CD14-positive monocyte (primary cell): ENCODE results near the gene MYOM1. TPM values are rescaled to one million over a fixed set of nuclear protein-coding genes. Genes with fewer than 3 reads are reported as not detected.

Experiments used
- DNase-seq, 3 donors: peaks; one replicate each; pipeline ENCODE4 v3.0.0-alpha.2; 2011 to 2022
- H2AFZ ChIP-seq: 2 replicates; pipeline ENCODE4 v1.6.0; 2012; ENCODE audit warnings: mild to moderate bottlenecking, low read depth, low read length, inconsistent platforms; ENCODE audit not compliant: insufficient read depth, poor library complexity, severe bottlenecking
- H3K27ac ChIP-seq, 2 donors: 1 replicate in 1 of 2; 2 replicates in 1 of 2; pipeline ENCODE4 v1.5.1; 2012 to 2013; ENCODE audit warnings: low read length in 2 of 2, control low read depth in 1 of 2, inconsistent platforms in 1 of 2, low read depth in 1 of 2, mild to moderate bottlenecking in 1 of 2
- H3K27me3 ChIP-seq, 2 donors: one replicate each; pipeline versions ENCODE4 v1.6.0 to v1.6.1; 2011 to 2013; ENCODE audit warnings: low read length in 2 of 2; ENCODE audit not compliant: control insufficient read depth in 2 of 2, insufficient read depth in 2 of 2
- H3K36me3 ChIP-seq, 2 donors: replicated peaks in 1 of 2; 1 replicate in 1 of 2; 2 replicates in 1 of 2; pipeline versions ENCODE4 v1.5.1 to v1.6.1; 2012 to 2013; ENCODE audit warnings: low read length in 2 of 2, control low read depth in 1 of 2, inconsistent platforms in 1 of 2, mild to moderate bottlenecking in 1 of 2; ENCODE audit not compliant: insufficient read depth in 2 of 2, control insufficient read depth in 1 of 2
- H3K4me1 ChIP-seq, 2 donors: 1 replicate in 1 of 2; 2 replicates in 1 of 2; pipeline versions ENCODE4 v1.5.1 to v1.6.1; 2012 to 2013; ENCODE audit warnings: low read length in 2 of 2, control low read depth in 1 of 2, inconsistent platforms in 1 of 2, mild to moderate bottlenecking in 1 of 2, moderate library complexity in 1 of 2; ENCODE audit not compliant: insufficient read depth in 2 of 2, control insufficient read depth in 1 of 2
- H3K4me2 ChIP-seq: replicated peaks from 2 replicates; pipeline ENCODE3; 2012; ENCODE audit warnings: low read length, moderate library complexity, mild to moderate bottlenecking; ENCODE audit not compliant: poor library complexity, severe bottlenecking; ENCODE audit errors: extremely low read depth
- H3K4me3 ChIP-seq, 3 experiments: fragments of 200-600 bp in 1 of 3; sonication (generic) in 1 of 3; replicated peaks in 1 of 3; 1 replicate in 2 of 3; 2 replicates in 1 of 3; pipeline ENCODE4 v1.5.1; 2011 to 2013; ENCODE audit warnings: low read length in 3 of 3, mild to moderate bottlenecking in 3 of 3, control low read depth in 2 of 3, low read depth in 2 of 3, inconsistent platforms in 1 of 3, moderate library complexity in 1 of 3
- H3K79me2 ChIP-seq: 2 replicates; pipeline ENCODE4 v1.6.0; 2012; ENCODE audit warnings: mild to moderate bottlenecking, control low read depth, inconsistent platforms, low read length, moderate library complexity; ENCODE audit not compliant: insufficient read depth
- H3K9ac ChIP-seq: 2 replicates; pipeline ENCODE4 v1.6.0; 2017; ENCODE audit warnings: low read length, mild to moderate bottlenecking; ENCODE audit not compliant: insufficient read depth, poor library complexity, severe bottlenecking
- H3K9me3 ChIP-seq, 2 donors: replicated peaks in 1 of 2; 1 replicate in 1 of 2; 2 replicates in 1 of 2; pipeline versions ENCODE4 v1.5.1 to v1.6.1; 2012 to 2013; ENCODE audit warnings: low read length in 2 of 2, control low read depth in 1 of 2; ENCODE audit not compliant: control insufficient read depth in 1 of 2, insufficient read depth in 1 of 2
- H4K20me1 ChIP-seq: 2 replicates; pipeline ENCODE4 v1.6.0; 2012; ENCODE audit warnings: mild to moderate bottlenecking, low read length, control low read depth, moderate library complexity; ENCODE audit not compliant: insufficient read depth
- H3K27ac Mint-ChIP-seq, 7 donors: one replicate each; pipeline ENCODE4 v1.8.0; 2020; ENCODE audit warnings: mild to moderate bottlenecking in 7 of 7, mixed read lengths in 7 of 7, moderate library complexity in 6 of 7, inconsistent platforms in 2 of 7
- H3K27me3 Mint-ChIP-seq, 3 donors: one replicate each; pipeline ENCODE4 v1.8.0; 2021 to 2022; ENCODE audit warnings: low read depth in 3 of 3, mild to moderate bottlenecking in 3 of 3, mixed read lengths in 3 of 3, moderate library complexity in 3 of 3, inconsistent platforms in 1 of 3
- H3K36me3 Mint-ChIP-seq, 2 donors: one replicate each; pipeline ENCODE4 v1.8.0; 2020; ENCODE audit warnings: mixed read lengths in 2 of 2, inconsistent platforms in 1 of 2, mild to moderate bottlenecking in 1 of 2
- H3K4me1 Mint-ChIP-seq: one replicate; pipeline ENCODE4 v1.8.0; 2020; ENCODE audit warnings: mild to moderate bottlenecking, mixed read lengths
- H3K4me3 Mint-ChIP-seq, 2 donors: one replicate each; pipeline ENCODE4 v1.8.0; 2020; ENCODE audit warnings: mild to moderate bottlenecking in 2 of 2, mixed read lengths in 2 of 2, moderate library complexity in 1 of 2
- H3K9me3 Mint-ChIP-seq, 7 donors: one replicate each; pipeline ENCODE4 v1.8.0; 2020 to 2022; ENCODE audit warnings: mixed read lengths in 7 of 7, mild to moderate bottlenecking in 6 of 7, moderate library complexity in 6 of 7, inconsistent platforms in 2 of 7
- CTCF ChIP-seq: fragments of 200-600 bp; IDR thresholded peaks from one replicate; pipeline ENCODE4 v1.8.0; 2022; ENCODE audit warnings: antibody characterized with exemption, mild to moderate bottlenecking
- WGBS: methylation state at CpG from one replicate; pipeline ENCODE4 v1.1.5; 2013; ENCODE audit warnings: missing lambda C conversion rate; ENCODE audit not compliant: insufficient coverage; 5-methylcytosine and 5-hydroxymethylcytosine counted together
- intact Hi-C, 2 donors: fragments of 100-400 bp; cut with micrococcal nuclease; formaldehyde crosslinking; loops; one replicate each; pipeline versions ENCODE4 v1.15.0 to v1.15.1; 2023
- polyA plus RNA-seq, 3 donors: library from polyadenylated mRNA; depleted of rRNA in 1 of 3; unstranded in 2 of 3; stranded (reverse) in 1 of 3; fragments of 300-500 nt in 2 of 3; fragments of >200 nt in 1 of 3; fragmentation: Illumina TruSeq in 2 of 3; gene quantifications; 1 replicate in 2 of 3; 2 replicates in 1 of 3; pipeline ENCODE4 v1.2.3, GENCODE V29; 2012 to 2021

Gene MYOM1
- polyA plus RNA-seq, 3 donors: 0.05 to 0.95 (median 0.22) TPM

- Histone ChIP-seq H3K9ac (peak within 1 kb of the TSS; percentile 87), H3K79me2 (peaks cover 61% of the 10 kb centered on the region), H3K4me1 (peaks cover 41 to 59% of the 10 kb centered on the region in 2 donors), H3K4me2 (peak within 1 kb of the TSS; percentile 90), H4K20me1 (peaks cover 43% of the 10 kb centered on the region), H3K27ac (peak within 1 kb of the TSS; percentile 95 to 96), H3K4me3 (peak within 1 kb of the TSS; percentile 64 to 96 (median 93)), H3K27me3 (no peaks in the 10 kb centered on the region), H3K36me3 (peaks cover 3 to 5% of the 10 kb centered on the region in 2 donors), H2AFZ (peak within 1 kb of the TSS; percentile 81), H3K9me3 (no peaks in the 10 kb centered on the region)
- no peak for TF ChIP-seq CTCF
- Mint-ChIP-seq H3K9me3 (peaks cover 0 to 2% (median under 1%) of the 10 kb centered on the region in 7 donors), H3K36me3 (peaks cover 3 to 14% of the 10 kb centered on the region in 2 donors), H3K27me3 (no peaks in the 10 kb centered on the region), H3K27ac (peak within 1 kb of the TSS; percentile 90 to 98 (median 97)), H3K4me3 (peak within 1 kb of the TSS; percentile 89 to 93), H3K4me1 (peaks cover 48% of the 10 kb centered on the region)
- DNase-seq: peak; percentile 96 to 97 (median 96)
- intact Hi-C loops: loop anchor here (2.0 to 10.0 kb wide), 7 partner anchors 13 to 605 kb away; partner anchors contain the start of gene LPIN2 (in 1 of the 2)
- WGBS: 0% methylated on average over 53 of the region's 65 CpGs
Measured at GRCh38 chr18:3247240-3248061, 27.7 kb upstream of the MYOM1 start, which contains the start of gene MYL12A. Gene MYL12A, plus strand, starts transcription at chr18:3247801. Its CDS starts 5,447 bp downstream, at chr18:3253248.

- Mint-ChIP-seq H3K27ac (peak overlapping the region; percentile 90 to 98 (median 97)), H3K27me3 (no peaks in the 10 kb centered on the region), H3K4me3 (peak overlapping the region; percentile 89 to 93), H3K9me3 (peaks cover under 1 to 7% (median 4%) of the 10 kb centered on the region in 7 donors), H3K36me3 (peaks cover 10 to 21% of the 10 kb centered on the region in 2 donors), H3K4me1 (peaks cover 43% of the 10 kb centered on the region)
- Histone ChIP-seq H3K9ac (peak overlapping the region; percentile 87), H3K27me3 (no peaks in the 10 kb centered on the region), H3K79me2 (peaks cover 53% of the 10 kb centered on the region), H2AFZ (peak overlapping the region; percentile 81), H4K20me1 (peaks cover 36% of the 10 kb centered on the region), H3K9me3 (peaks cover 0 to 4% of the 10 kb centered on the region in 2 donors), H3K4me3 (peak overlapping the region; percentile 64 to 96 (median 93)), H3K4me1 (peaks cover 41 to 55% of the 10 kb centered on the region in 2 donors), H3K36me3 (peaks cover 3 to 5% of the 10 kb centered on the region in 2 donors), H3K27ac (peak overlapping the region; percentile 95 to 96), H3K4me2 (peak overlapping the region; percentile 90)
- intact Hi-C loops: loop anchor here (2.0 to 10.0 kb wide), 7 partner anchors 14 to 604 kb away; partner anchors contain the start of gene LPIN2 (in 1 of the 2)
- WGBS: 4% methylated on average over 16 of the region's 23 CpGs
- TF ChIP-seq CTCF: no peak
- peak in 1 of 3 donors; percentile 47 for DNase-seq
Measured at GRCh38 chr18:3246635-3247239, 27.0 kb upstream of the MYOM1 start.
